SK-N-SH (cell line): Measurements from ENCODE around the gene DAP. TPM values are rescaled to one million over a fixed set of nuclear protein-coding genes. Genes with fewer than 3 reads are reported as not detected.

Experiments
- CTCF ChIA-PET: fragments of 300-600, 350-600 bp; formaldehyde crosslinking; extraction: SDS; loops from one replicate; lab custom pipeline; 2021; lab: Yijun Ruan, JAX
- POLR2A ChIA-PET: fragments of 350-600 bp; sonication (Branson Sonifier 250); formaldehyde crosslinking; extraction: SDS; loops from one replicate; lab custom pipeline; 2020; ENCODE audit warnings: antibody characterized with exemption, inconsistent platforms; lab: Yijun Ruan, JAX
- DNase-seq: peaks from one replicate; pipeline ENCODE4 v3.0.0; 2012
- H2AFZ ChIP-seq: fragments of 200-600 bp; sonication (generic); 2 replicates; pipeline ENCODE4 v1.8.1; 2016; ENCODE audit warnings: antibody characterized with exemption, mild to moderate bottlenecking, low read depth
- H3F3A ChIP-seq: fragments of 200-600 bp; sonication (generic); replicated peaks from 2 replicates; pipeline ENCODE3; 2016; ENCODE audit warnings: antibody characterized with exemption, mild to moderate bottlenecking; ENCODE audit not compliant: insufficient read depth
- H3K27ac ChIP-seq, 2 experiments: fragments of 200-500 bp in 1 of 2; fragments of 200-600 bp in 1 of 2; sonication (Bioruptor generic) in 1 of 2; sonication (generic), shearing (Covaris generic) in 1 of 2; 2 replicates each; pipeline versions ENCODE4 v1.5.1 to v1.6.1; 2014 to 2016; ENCODE audit warnings: low read depth in 2 of 2, inconsistent platforms in 1 of 2, low read length in 1 of 2, mild to moderate bottlenecking in 1 of 2, mixed read lengths in 1 of 2
- H3K27me3 ChIP-seq: fragments of 200-600 bp; sonication (generic), shearing (Covaris generic); 2 replicates; pipeline ENCODE4 v1.6.1; 2016; ENCODE audit warnings: mixed run types; ENCODE audit not compliant: insufficient read depth
- H3K36me3 ChIP-seq, 2 experiments: fragments of 200-500 bp in 1 of 2; fragments of 200-600 bp in 1 of 2; sonication (Bioruptor generic) in 1 of 2; sonication (generic) in 1 of 2; replicated peaks in 1 of 2; 2 replicates each; pipeline versions ENCODE3 to v1.5.1; 2014 to 2016; ENCODE audit warnings: low read length in 1 of 2, mild to moderate bottlenecking in 1 of 2; ENCODE audit not compliant: insufficient read depth in 2 of 2, control insufficient read depth in 1 of 2
- H3K4me1 ChIP-seq, 2 experiments: fragments of 200-500 bp in 1 of 2; fragments of 200-600 bp in 1 of 2; sonication (Bioruptor generic) in 1 of 2; sonication (generic), shearing (Covaris generic) in 1 of 2; 2 replicates each; pipeline versions ENCODE4 v1.5.1 to v1.6.1; 2014 to 2016; ENCODE audit warnings: low read depth in 1 of 2, low read length in 1 of 2, mixed run types in 1 of 2; ENCODE audit not compliant: insufficient read depth in 2 of 2, control insufficient read depth in 1 of 2
- H3K4me2 ChIP-seq: fragments of 200-600 bp; sonication (generic), shearing (Covaris generic); 2 replicates; pipeline ENCODE4 v1.6.1; 2017; ENCODE audit warnings: mixed run types
- H3K4me3 ChIP-seq, 2 experiments: fragments of 200-500 bp in 1 of 2; fragments of 200-600 bp in 1 of 2; sonication (Bioruptor generic) in 1 of 2; sonication (generic), shearing (Covaris generic) in 1 of 2; 2 replicates each; pipeline versions ENCODE4 v1.5.1 to v1.8.1; 2014 to 2016; ENCODE audit warnings: low read depth in 2 of 2, inconsistent platforms in 1 of 2, low read length in 1 of 2, mild to moderate bottlenecking in 1 of 2, mixed read lengths in 1 of 2, moderate library complexity in 1 of 2
- H3K79me2 ChIP-seq: fragments of 200-600 bp; sonication (generic); 2 replicates; pipeline ENCODE4 v1.8.1; 2017; ENCODE audit warnings: mild to moderate bottlenecking; ENCODE audit not compliant: insufficient read depth
- H3K9ac ChIP-seq: fragments of 200-600 bp; sonication (generic); 2 replicates; pipeline ENCODE4 v1.6.1; 2017; ENCODE audit warnings: mixed run types
- H3K9me2 ChIP-seq: fragments of 200-600 bp; sonication (generic); 2 replicates; pipeline ENCODE4 v1.6.1; 2017; ENCODE audit warnings: mixed run types
- H3K9me3 ChIP-seq: fragments of 200-600 bp; sonication (generic); 2 replicates; pipeline ENCODE4 v1.6.1; 2017; ENCODE audit warnings: mixed run types, mild to moderate bottlenecking, moderate library complexity
- H4K20me1 ChIP-seq: fragments of 200-600 bp; sonication (generic); 2 replicates; pipeline ENCODE4 v1.6.1; 2017; ENCODE audit warnings: mild to moderate bottlenecking, mixed run types; ENCODE audit not compliant: insufficient read depth
- CHD2 ChIP-seq: fragments of 150-350 bp; IDR thresholded peaks from 2 replicates; pipeline ENCODE4 v1.6.1; 2018; ENCODE audit warnings: low read length; ENCODE audit not compliant: partially characterized antibody
- CTCF ChIP-seq: fragments of 200-600 bp; sonication (generic); IDR thresholded peaks from 2 replicates; pipeline ENCODE4 v1.6.1; 2017; ENCODE audit warnings: antibody characterized with exemption, mild to moderate bottlenecking, moderate library complexity
- EP300 ChIP-seq, 2 experiments: IDR thresholded peaks; 2 replicates each; pipeline versions ENCODE4 v1.4.0 to v1.6.1; 2012; ENCODE audit warnings: borderline replicate concordance in 1 of 2, low read depth in 1 of 2, low read length in 1 of 2
- FOXJ3 ChIP-seq: sonication (generic); formaldehyde crosslinking; IDR thresholded peaks from 2 replicates; pipeline ENCODE4 v1.5.1; 2020; ENCODE audit warnings: mild to moderate bottlenecking, missing genetic modification reagents
- GABPA ChIP-seq: IDR thresholded peaks from 2 replicates; pipeline ENCODE4 v1.4.0; 2012; ENCODE audit warnings: low read depth, mild to moderate bottlenecking
- GATA2 ChIP-seq: sonication (generic); formaldehyde crosslinking; IDR thresholded peaks from 2 replicates; pipeline ENCODE4 v1.5.0; 2020; ENCODE audit warnings: mild to moderate bottlenecking, missing genetic modification reagents
- MAX ChIP-seq: IDR thresholded peaks from 2 replicates; pipeline ENCODE4 v1.4.0; 2012; ENCODE audit warnings: low read depth
- MEF2A ChIP-seq: IDR thresholded peaks from 2 replicates; pipeline ENCODE4 v1.4.0; 2012; ENCODE audit warnings: low read depth, borderline replicate concordance
- NRF1 ChIP-seq: IDR thresholded peaks from 2 replicates; pipeline ENCODE4 v1.6.1; 2012; ENCODE audit warnings: low read depth, mild to moderate bottlenecking, low read length
- PBX3 ChIP-seq: IDR thresholded peaks from 2 replicates; pipeline ENCODE4; 2012
- POLR2AphosphoS5 ChIP-seq: IDR thresholded peaks from 2 replicates; pipeline ENCODE4 v1.6.1; 2012; ENCODE audit warnings: low read depth, low read length
- RAD21 ChIP-seq: IDR thresholded peaks from 2 replicates; pipeline ENCODE4 v1.6.1; 2012; ENCODE audit warnings: mild to moderate bottlenecking, low read length
- RCOR1 ChIP-seq: fragments of 150-350 bp; IDR thresholded peaks from 2 replicates; pipeline ENCODE4 v1.6.1; 2017; ENCODE audit warnings: antibody characterized with exemption, low read length
- REST ChIP-seq: IDR thresholded peaks from 2 replicates; pipeline ENCODE4 v1.6.1; 2012; ENCODE audit warnings: mild to moderate bottlenecking, low read depth, low read length, moderate library complexity
- SIN3A ChIP-seq: IDR thresholded peaks from 2 replicates; pipeline ENCODE4 v1.6.1; 2012; ENCODE audit warnings: low read depth, mild to moderate bottlenecking, low read length, moderate library complexity, borderline replicate concordance
- TCF12 ChIP-seq: IDR thresholded peaks from 2 replicates; pipeline ENCODE4 v1.4.0; 2012
- YY1 ChIP-seq: IDR thresholded peaks from 2 replicates; pipeline ENCODE4 v1.4.0; 2012; ENCODE audit warnings: low read depth, mild to moderate bottlenecking
- WGBS: methylation state at CpG from one replicate; pipeline ENCODE4 v1.1.6; 2017; ENCODE audit warnings: low lambda C conversion rate; 5-methylcytosine and 5-hydroxymethylcytosine counted together
- polyA plus RNA-seq, 3 experiments: library from polyadenylated mRNA; depleted of rRNA; stranded (reverse); fragments of >200 nt; gene quantifications; 2 replicates each; pipeline ENCODE4 v1.2.3, GENCODE V29; 2012
- small RNA-seq, 7 experiments: library from RNA; depleted of rRNA; stranded (forward); fragments of <200 nt; gene quantifications; one replicate each; pipeline ENCODE3, GENCODE V24; 2012

DAP gene
- polyA plus RNA-seq, 1 of the 3 experiments (the other 2 are of a cell fraction): 78.2 TPM

- WGBS: 87% methylated on average over 5 of the region's 5 CpGs
Measured at GRCh38 chr5:10629682-10630081, 131.4 kb downstream of the DAP start.

More at GRCh38 chr5:10629682-10630081, 131.4 kb downstream of the DAP start:
- no peaks in the 10 kb centered on the region for H3K9me3 ChIP-seq
- H3K27ac ChIP-seq: no peak overlapping the region
- H3K4me1 ChIP-seq: peaks cover 0 to 7% of the 10 kb centered on the region in 2 experiments; a peak in 2 of 4 replicates
- H3K79me2 ChIP-seq: peaks cover 11% of the 10 kb centered on the region; the same call in 1 of the 2 replicates
- H3K36me3 ChIP-seq: no peaks in the 10 kb centered on the region
- POLR2A ChIA-PET: no interaction called here
- no peak for TF ChIP-seq YY1
- no peak for TF ChIP-seq RCOR1
- no peak for TF ChIP-seq CTCF
- no peak for TF ChIP-seq FOXJ3 (CRISPR knock-in tag)
- TF ChIP-seq GATA2 (CRISPR knock-in tag): no peak
- TF ChIP-seq SIN3A: no peak
- TF ChIP-seq MEF2A: no peak
- no peak for TF ChIP-seq GABPA
- TF ChIP-seq NRF1: no peak
- TF ChIP-seq POLR2AphosphoS5: no peak
- TF ChIP-seq CHD2: no peak
- no peak for TF ChIP-seq EP300 (IDR thresholded peaks at IDR 0.05; ENCODE audit: borderline replicate concordance in 1 of 2, low read depth in 1 of 2, low read length in 1 of 2)
- TF ChIP-seq PBX3: no peak
- no peak for TF ChIP-seq REST
- TF ChIP-seq TCF12: no peak
- no peak for TF ChIP-seq RAD21
- no peak for TF ChIP-seq MAX
- no peak overlapping the region for H3K9ac ChIP-seq
- no peak overlapping the region for H3K4me3 ChIP-seq
- no peak overlapping the region for H3K4me2 ChIP-seq
- H3F3A ChIP-seq: peaks cover 6% of the 10 kb centered on the region
- DNase-seq: no peak
- no peaks in the 10 kb centered on the region for H4K20me1 ChIP-seq
- CTCF ChIA-PET: interaction anchor here (1.2 to 11.8 kb wide), 6 partner anchors 16 to 346 kb away, joined by 4 to 265 read pairs (median 17); no protein-coding TSS in a partner anchor
- H3K27me3 ChIP-seq: no peaks in the 10 kb centered on the region
- H3K9me2 ChIP-seq: no peaks in the 10 kb centered on the region
- no peak overlapping the region for H2AFZ ChIP-seq

Small RNA genes lying within 50 kb of the gene (small RNA-seq; reads per million reads assigned to genes)
- 0 reads per million in 7 experiments for gene AC012629.4

Other genes starting within 250 kb of the DAP start
- 1.8 and 1.9 TPM in 2 replicates for gene ANKRD33B, start 197.2 kb downstream of the DAP start, polyA plus RNA-seq (2012; rRNA removed)